Measurements from ENCODE around the gene CCNA2.

The CCNA2 gene

GRCh38 chr4:121769341-121769740 is 54.3 kb downstream of the CCNA2 start:
- no peak for DNase-seq

- DNase-seq = no peak
Measured at GRCh38 chr4:121767166-121767565, 56.5 kb downstream of the CCNA2 start.
